Measurements from ENCODE around the gene ARL5A.

The ARL5A gene

DNA sequence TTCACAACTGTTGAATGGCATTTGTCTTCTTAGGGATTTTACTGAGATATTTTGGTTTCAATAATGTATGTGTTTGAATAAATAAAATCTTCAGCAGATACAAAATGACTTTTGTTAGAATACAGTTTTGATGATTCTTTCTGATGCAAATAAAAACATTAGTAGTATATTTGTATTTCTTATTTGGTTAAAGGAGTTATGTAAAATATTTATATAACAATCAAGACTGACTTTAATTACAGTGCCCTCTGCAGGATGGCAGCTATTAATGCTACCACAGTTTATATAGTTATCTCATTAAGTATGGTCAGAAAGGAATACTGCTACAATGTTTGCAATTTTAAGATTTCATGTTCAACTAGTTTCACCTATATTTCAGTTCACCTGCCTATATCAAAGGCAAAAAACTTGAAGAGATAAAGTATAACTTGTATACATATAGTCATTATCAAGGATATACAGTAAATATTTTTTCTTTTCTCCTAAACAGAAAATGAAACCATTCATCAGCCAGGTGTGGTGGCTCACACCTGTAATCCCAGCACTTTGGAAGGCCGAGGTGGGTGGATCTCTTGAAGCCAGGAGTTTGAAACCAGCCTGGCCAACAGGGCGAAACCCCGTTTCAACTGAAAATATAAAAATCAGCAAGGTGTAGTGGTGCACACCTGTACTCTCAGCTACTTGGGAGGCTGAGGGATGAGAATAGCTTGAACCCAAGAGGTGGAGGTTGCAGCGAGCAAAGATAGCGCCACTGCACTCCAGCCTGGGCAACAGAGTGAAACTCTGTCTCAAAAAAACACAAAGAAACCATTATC is 19.8 kb downstream of the ARL5A start:
- DNase-seq (ENCODE audit: low spot score) = no peak
- peak; percentile 18 for TF ChIP-seq CTCF (IDR thresholded peaks at IDR 0.05; ENCODE audit: extremely low read depth, missing control alignments)

- TF ChIP-seq CTCF (IDR thresholded peaks at IDR 0.05; ENCODE audit: extremely low read depth, missing control alignments) = no peak
- DNase-seq (ENCODE audit: low spot score) = no peak
Observed at GRCh38 chr2:151805961-151806360, 22.3 kb downstream of the ARL5A start.

GRCh38 chr2:151805343-151805742 is 22.9 kb downstream of the ARL5A start:
- DNase-seq (ENCODE audit: low spot score) = no peak
- no peak for TF ChIP-seq CTCF (IDR thresholded peaks at IDR 0.05; ENCODE audit: extremely low read depth, missing control alignments)

- no peak for DNase-seq (ENCODE audit: low spot score)
Observed at GRCh38 chr2:151803811-151804210, 24.4 kb downstream of the ARL5A start.

GRCh38 chr2:151802315-151802714 is 25.9 kb downstream of the ARL5A start:
- no peak for TF ChIP-seq CTCF (IDR thresholded peaks at IDR 0.05; ENCODE audit: extremely low read depth, missing control alignments)
- DNase-seq (ENCODE audit: low spot score) = no peak

More at GRCh38 chr2:151803811-151804210, 24.4 kb downstream of the ARL5A start:
- no peak for TF ChIP-seq CTCF (IDR thresholded peaks at IDR 0.05; ENCODE audit: extremely low read depth, missing control alignments)

GRCh38 chr2:151799886-151800292 is 28.3 kb downstream of the ARL5A start:
- no peak for TF ChIP-seq CTCF (IDR thresholded peaks at IDR 0.05; ENCODE audit: extremely low read depth, missing control alignments)
- DNase-seq (ENCODE audit: low spot score) = no peak

DNA sequence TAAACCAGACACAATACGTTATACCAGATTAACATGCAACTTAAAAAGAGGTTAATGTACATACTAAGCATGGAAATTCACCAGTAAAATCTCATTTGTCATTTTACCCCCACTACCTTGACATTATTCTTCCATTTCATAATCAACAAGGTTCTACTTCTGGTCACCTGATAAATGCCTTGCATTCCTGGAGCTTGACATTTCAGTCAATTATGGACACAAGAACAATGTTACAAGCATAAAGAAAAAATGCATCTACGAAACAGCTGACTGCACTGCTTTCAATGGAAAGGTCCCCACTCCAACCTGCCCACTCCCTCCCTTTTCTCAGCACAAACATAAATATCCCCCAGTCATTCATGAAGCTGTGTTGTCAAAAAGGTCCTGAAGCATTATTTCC is 31.4 kb downstream of the ARL5A start:
- no peak for DNase-seq (ENCODE audit: low spot score)
- no peak for TF ChIP-seq CTCF (IDR thresholded peaks at IDR 0.05; ENCODE audit: extremely low read depth, missing control alignments)

Measured in GM20000 (cell line).